ENCODE data around the gene FEZF2. TPM values are rescaled to one million over a fixed set of nuclear protein-coding genes. Genes with fewer than 3 reads are reported as not detected.

FEZF2 gene
- total and polyA plus RNA-seq, 2 of the 13 experiments (the other 11 are each of a cell fraction or from before 2014, with no cell fraction given): not detected

GRCh38 chr3:62378921-62379320 is 5.6 kb upstream of the FEZF2 start (continued):
- TF ChIP-seq ZBTB43 (CRISPR knock-in tag; conservative IDR thresholded peaks at IDR 0.05) (no peak), NCOA5 (CRISPR knock-in tag; IDR thresholded peaks at IDR 0.05) (no peak), TOE1 (CRISPR knock-in tag; IDR thresholded peaks at IDR 0.05) (no peak), MLX (CRISPR knock-in tag; IDR thresholded peaks at IDR 0.05) (no peak), RBAK (CRISPR knock-in tag; IDR thresholded peaks at IDR 0.05) (no peak), FLYWCH1 (CRISPR knock-in tag; IDR thresholded peaks at IDR 0.05) (no peak), SMAD1 (CRISPR knock-in tag; IDR thresholded peaks at IDR 0.05; ENCODE audit: borderline replicate concordance, low read depth) (no peak), SP4 (CRISPR knock-in tag; IDR thresholded peaks at IDR 0.05) (no peak), ZNF24 (IDR thresholded peaks at IDR 0.05) (no peak), GMEB1 (CRISPR knock-in tag; IDR thresholded peaks at IDR 0.05; ENCODE audit: borderline replicate concordance) (no peak), ZBTB1 (CRISPR knock-in tag; IDR thresholded peaks at IDR 0.05; ENCODE audit: borderline replicate concordance) (no peak), ZNF549 (CRISPR knock-in tag; IDR thresholded peaks at IDR 0.05) (no peak), IRX3 (CRISPR knock-in tag; IDR thresholded peaks at IDR 0.05; ENCODE audit: borderline replicate concordance, low read depth) (no peak), ZHX1 (CRISPR knock-in tag; IDR thresholded peaks at IDR 0.05; ENCODE audit: low read depth) (no peak)
